ENCODE results near the gene NDUFB10.

- TF ChIP-seq CTCF (IDR thresholded peaks at IDR 0.05; ENCODE audit: borderline replicate concordance, extremely low read depth, low read length, poor library complexity, severe bottlenecking) (no peak), EZH2 (IDR thresholded peaks at IDR 0.05; ENCODE audit: borderline replicate concordance, low read depth, low read length, severe bottlenecking) (no peak)
Observed at GRCh38 chr16:1975432-1976215, 16.3 kb downstream of the NDUFB10 start.
